Mesenchymal stem cell (in vitro differentiated cells and primary cell): Measurements from ENCODE around the gene PTPN9.

Source experiments
- DNase-seq: peaks from one replicate; pipeline ENCODE4 v3.0.0-alpha.2; 2013
- H2AFZ ChIP-seq: one replicate; pipeline ENCODE4 v1.6.1; 2013; ENCODE audit warnings: low read depth, mild to moderate bottlenecking, control low read depth, inconsistent platforms, low read length, moderate library complexity
- H2AK5ac ChIP-seq: 2 replicates; pipeline ENCODE4 v1.6.1; 2013; ENCODE audit warnings: low read length, moderate library complexity, mild to moderate bottlenecking, inconsistent platforms; ENCODE audit not compliant: severe bottlenecking
- H2BK120ac ChIP-seq: one replicate; pipeline ENCODE4 v1.6.1; 2013; ENCODE audit warnings: low read depth, mild to moderate bottlenecking, inconsistent platforms, low read length, moderate library complexity
- H2BK12ac ChIP-seq, 2 experiments: one replicate each; pipeline ENCODE4 v1.6.1; 2013; ENCODE audit warnings: inconsistent platforms in 2 of 2, low read length in 2 of 2, mild to moderate bottlenecking in 2 of 2, moderate library complexity in 2 of 2, control low read depth in 1 of 2
- H2BK15ac ChIP-seq: one replicate; pipeline ENCODE4 v1.6.1; 2013; ENCODE audit warnings: mild to moderate bottlenecking, low read depth, inconsistent platforms; ENCODE audit not compliant: poor library complexity, severe bottlenecking
- H2BK5ac ChIP-seq: 2 replicates; pipeline ENCODE4 v1.6.1; 2013; ENCODE audit warnings: low read depth, mild to moderate bottlenecking, low read length, control low read depth, inconsistent platforms; ENCODE audit not compliant: poor library complexity, severe bottlenecking
- H3K14ac ChIP-seq, 2 experiments: one replicate each; pipeline ENCODE4 v1.6.1; 2013; ENCODE audit warnings: inconsistent platforms in 2 of 2, low read length in 2 of 2, control low read depth in 1 of 2, mild to moderate bottlenecking in 1 of 2, moderate library complexity in 1 of 2
- H3K18ac ChIP-seq, 2 experiments: one replicate each; pipeline ENCODE4 v1.6.1; 2013; ENCODE audit warnings: inconsistent platforms in 2 of 2, low read length in 2 of 2, control low read depth in 1 of 2, low read depth in 1 of 2, mild to moderate bottlenecking in 1 of 2
- H3K23ac ChIP-seq, 2 experiments: one replicate each; pipeline ENCODE4 v1.6.1; 2013; ENCODE audit warnings: inconsistent platforms in 2 of 2, low read length in 2 of 2, mild to moderate bottlenecking in 2 of 2, moderate library complexity in 2 of 2, control low read depth in 1 of 2
- H3K27ac ChIP-seq: 2 replicates; pipeline ENCODE4 v1.5.1; 2013; ENCODE audit warnings: mild to moderate bottlenecking, moderate library complexity, low read length, control low read depth, inconsistent platforms; ENCODE audit not compliant: poor library complexity, severe bottlenecking
- H3K27me3 ChIP-seq, 2 experiments: 2 replicates each; pipeline versions ENCODE4 v1.6.1 to v1.7.0; 2013; ENCODE audit warnings: low read length in 2 of 2, mild to moderate bottlenecking in 2 of 2, moderate library complexity in 2 of 2, control low read depth in 1 of 2, inconsistent platforms in 1 of 2; ENCODE audit not compliant: control insufficient read depth in 1 of 2, insufficient read depth in 1 of 2
- H3K36me3 ChIP-seq, 2 experiments: 2 replicates each; pipeline versions ENCODE4 v1.6.1 to v1.7.0; 2013; ENCODE audit warnings: low read length in 2 of 2, control low read depth in 1 of 2, inconsistent platforms in 1 of 2, low read depth in 1 of 2, mild to moderate bottlenecking in 1 of 2; ENCODE audit not compliant: insufficient read depth in 2 of 2, control insufficient read depth in 1 of 2
- H3K4ac ChIP-seq, 2 experiments: one replicate each; pipeline ENCODE4 v1.6.1; 2013; ENCODE audit warnings: inconsistent platforms in 2 of 2, low read length in 2 of 2, mild to moderate bottlenecking in 2 of 2, moderate library complexity in 2 of 2, control low read depth in 1 of 2, low read depth in 1 of 2
- H3K4me1 ChIP-seq: 2 replicates; pipeline ENCODE4 v1.6.1; 2013; ENCODE audit warnings: low read depth, low read length, control low read depth; ENCODE audit not compliant: control insufficient read depth, insufficient read depth
- H3K4me2 ChIP-seq: 2 replicates; pipeline ENCODE4 v1.6.1; 2013; ENCODE audit warnings: low read length, mild to moderate bottlenecking, inconsistent platforms; ENCODE audit not compliant: poor library complexity, severe bottlenecking
- H3K4me3 ChIP-seq, 2 experiments: 2 replicates each; pipeline versions ENCODE4 v1.5.1 to v1.7.0; 2013; ENCODE audit warnings: low read length in 2 of 2, mild to moderate bottlenecking in 2 of 2, control low read depth in 1 of 2, low read depth in 1 of 2; ENCODE audit not compliant: insufficient read depth in 1 of 2
- H3K79me1 ChIP-seq: replicated peaks from 2 replicates; pipeline ENCODE4 v1.6.1; 2013; ENCODE audit warnings: mild to moderate bottlenecking, control low read depth, low read length, inconsistent platforms; ENCODE audit not compliant: poor library complexity, severe bottlenecking
- H3K9ac ChIP-seq: 2 replicates; pipeline ENCODE4 v1.7.0; 2013; ENCODE audit warnings: mild to moderate bottlenecking, low read length, moderate library complexity
- H3K9me3 ChIP-seq: 2 replicates; pipeline ENCODE4 v1.7.0; 2013; ENCODE audit warnings: mild to moderate bottlenecking, low read length; ENCODE audit not compliant: control insufficient read depth
- H4K8ac ChIP-seq: one replicate; pipeline ENCODE4 v1.6.1; 2013; ENCODE audit warnings: inconsistent platforms, mild to moderate bottlenecking, low read length, moderate library complexity
- H4K91ac ChIP-seq: one replicate; pipeline ENCODE4 v1.6.1; 2013; ENCODE audit warnings: mild to moderate bottlenecking, low read length, inconsistent platforms
- WGBS: methylation state at CpG from one replicate; pipeline ENCODE4 v1.1.7; 2013; ENCODE audit warnings: mixed read lengths; 5-methylcytosine and 5-hydroxymethylcytosine counted together

PTPN9 gene

GRCh38 chr15:75606711-75607699, 27.9 kb upstream of the PTPN9 start:
- H3K14ac ChIP-seq = no peak overlapping the region
- H3K4me1 ChIP-seq = peaks cover 4% of the 10 kb centered on the region
- no peak overlapping the region for H3K4ac ChIP-seq
- H2AK5ac ChIP-seq = no peak overlapping the region
- no peak overlapping the region for H3K23ac ChIP-seq
- 94% methylated on average over 5 of the region's 6 CpGs for WGBS
- H3K79me1 ChIP-seq = peaks cover 2% of the 10 kb centered on the region
- no peak overlapping the region for H3K4me3 ChIP-seq
- peak overlapping the region; percentile 25 for H3K27ac ChIP-seq
- no peaks in the 10 kb centered on the region for H3K9me3 ChIP-seq
- H3K27me3 ChIP-seq = no peaks in the 10 kb centered on the region
- no peak overlapping the region for H3K4me2 ChIP-seq
- no peak overlapping the region for H2AFZ ChIP-seq
- H2BK5ac ChIP-seq = no peak overlapping the region
- DNase-seq = no peak
- no peak overlapping the region for H2BK15ac ChIP-seq
- no peak overlapping the region for H3K9ac ChIP-seq
- H4K8ac ChIP-seq = no peak overlapping the region
- H2BK12ac ChIP-seq = no peak overlapping the region
- H2BK120ac ChIP-seq = no peak overlapping the region
- H3K18ac ChIP-seq = no peak overlapping the region
- peaks cover 41 to 78% of the 10 kb centered on the region in 2 experiments for H3K36me3 ChIP-seq
- H4K91ac ChIP-seq = no peak overlapping the region

GRCh38 chr15:75606026-75606425, 26.9 kb upstream of the PTPN9 start:
- Histone ChIP-seq H3K18ac (no peak overlapping the region), H2BK5ac (no peak overlapping the region), H3K4me1 (peaks cover 4% of the 10 kb centered on the region), H2AFZ (no peak overlapping the region), H4K8ac (no peak overlapping the region), H2BK15ac (no peak overlapping the region), H3K27me3 (no peaks in the 10 kb centered on the region), H2BK12ac (no peak overlapping the region), H3K14ac (no peak overlapping the region), H3K27ac (no peak overlapping the region), H3K4me2 (no peak overlapping the region), H3K9ac (no peak overlapping the region), H3K79me1 (no peaks in the 10 kb centered on the region), H3K23ac (no peak overlapping the region), H3K4ac (no peak overlapping the region), H3K4me3 (no peak overlapping the region), H3K36me3 (peaks cover 38 to 81% of the 10 kb centered on the region in 2 experiments), H2BK120ac (no peak overlapping the region), H3K9me3 (no peaks in the 10 kb centered on the region), H4K91ac (no peak overlapping the region), H2AK5ac (no peak overlapping the region)
- no peak for DNase-seq
- WGBS = 94% methylated on average over 7 of the region's 8 CpGs

- Histone ChIP-seq H3K4me2 (no peak overlapping the region), H4K8ac (no peak overlapping the region), H3K23ac (no peak overlapping the region), H3K14ac (no peak overlapping the region), H3K9ac (no peak overlapping the region), H3K27me3 (no peaks in the 10 kb centered on the region), H2AFZ (peak overlapping the region; percentile 10), H3K4me3 (no peak overlapping the region), H2AK5ac (no peak overlapping the region), H2BK5ac (no peak overlapping the region), H2BK12ac (no peak overlapping the region), H3K4me1 (no peaks in the 10 kb centered on the region), H3K18ac (no peak overlapping the region), H3K36me3 (peaks cover 37 to 86% of the 10 kb centered on the region in 2 experiments), H3K4ac (no peak overlapping the region), H3K9me3 (no peaks in the 10 kb centered on the region), H4K91ac (no peak overlapping the region), H3K27ac (no peak overlapping the region), H2BK15ac (no peak overlapping the region), H3K79me1 (peaks cover 2% of the 10 kb centered on the region), H2BK120ac (no peak overlapping the region)
- 32% methylated on average over 1 of the region's 2 CpGs for WGBS
- DNase-seq = peak; percentile 88
Observed at GRCh38 chr15:75599401-75599800, 20.3 kb upstream of the PTPN9 start.

- Histone ChIP-seq H3K9ac (no peak overlapping the region), H3K23ac (peak overlapping the region in 1 of 2 experiments; percentile 23), H2BK15ac (no peak overlapping the region), H4K91ac (peak overlapping the region; percentile 80), H2BK12ac (peak overlapping the region; percentile 65 to 72), H3K4me1 (no peaks in the 10 kb centered on the region), H4K8ac (no peak overlapping the region), H2BK120ac (no peak overlapping the region), H3K18ac (peak overlapping the region in 1 of 2 experiments; percentile 67), H2AFZ (no peak overlapping the region), H3K27me3 (no peaks in the 10 kb centered on the region), H3K4ac (peak overlapping the region in 1 of 2 experiments; percentile 62), H3K14ac (no peak overlapping the region), H2AK5ac (no peak overlapping the region), H2BK5ac (no peak overlapping the region), H3K9me3 (no peaks in the 10 kb centered on the region), H3K4me3 (no peak overlapping the region), H3K4me2 (no peak overlapping the region), H3K79me1 (peaks cover 4% of the 10 kb centered on the region), H3K27ac (no peak overlapping the region), H3K36me3 (peaks cover 43 to 87% of the 10 kb centered on the region in 2 experiments)
- no peak for DNase-seq
- WGBS = 97% methylated on average over 4 of the region's 4 CpGs
Observed at GRCh38 chr15:75598361-75598760, 19.2 kb upstream of the PTPN9 start.
